ENCODE results near the gene FKBP10.

- TF ChIP-seq, protein P1, sequence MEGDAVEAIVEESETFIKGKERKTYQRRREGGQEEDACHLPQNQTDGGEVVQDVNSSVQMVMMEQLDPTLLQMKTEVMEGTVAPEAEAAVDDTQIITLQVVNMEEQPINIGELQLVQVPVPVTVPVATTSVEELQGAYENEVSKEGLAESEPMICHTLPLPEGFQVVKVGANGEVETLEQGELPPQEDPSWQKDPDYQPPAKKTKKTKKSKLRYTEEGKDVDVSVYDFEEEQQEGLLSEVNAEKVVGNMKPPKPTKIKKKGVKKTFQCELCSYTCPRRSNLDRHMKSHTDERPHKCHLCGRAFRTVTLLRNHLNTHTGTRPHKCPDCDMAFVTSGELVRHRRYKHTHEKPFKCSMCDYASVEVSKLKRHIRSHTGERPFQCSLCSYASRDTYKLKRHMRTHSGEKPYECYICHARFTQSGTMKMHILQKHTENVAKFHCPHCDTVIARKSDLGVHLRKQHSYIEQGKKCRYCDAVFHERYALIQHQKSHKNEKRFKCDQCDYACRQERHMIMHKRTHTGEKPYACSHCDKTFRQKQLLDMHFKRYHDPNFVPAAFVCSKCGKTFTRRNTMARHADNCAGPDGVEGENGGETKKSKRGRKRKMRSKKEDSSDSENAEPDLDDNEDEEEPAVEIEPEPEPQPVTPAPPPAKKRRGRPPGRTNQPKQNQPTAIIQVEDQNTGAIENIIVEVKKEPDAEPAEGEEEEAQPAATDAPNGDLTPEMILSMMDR (IDR thresholded peaks at IDR 0.05; ENCODE audit: poor library complexity) = no peak
- TF ChIP-seq EZH2 (IDR thresholded peaks at IDR 0.05; ENCODE audit: borderline replicate concordance) (no peak), EZH2phosphoT487 (IDR thresholded peaks at IDR 0.05; ENCODE audit: low read depth, severe bottlenecking, unreplicated experiment) (no peak)
Observed at GRCh38 chr17:41806685-41807445, 5.9 kb upstream of the FKBP10 start.

Measured in hepatocyte (in vitro differentiated cells).